ENCODE data around the gene FAM117A. TPM values are rescaled to one million over a fixed set of nuclear protein-coding genes. Genes with fewer than 3 reads are reported as not detected.
A peak's percentile ranks its signal among the peaks of the same experiment; 100 is the strongest.

The FAM117A gene
- total and polyA plus RNA-seq, 10 of the 15 experiments (the other 5 are each of a cell fraction or from before 2014, with no cell fraction given): 2.1 to 29.6 (median 20.0) TPM

DNA sequence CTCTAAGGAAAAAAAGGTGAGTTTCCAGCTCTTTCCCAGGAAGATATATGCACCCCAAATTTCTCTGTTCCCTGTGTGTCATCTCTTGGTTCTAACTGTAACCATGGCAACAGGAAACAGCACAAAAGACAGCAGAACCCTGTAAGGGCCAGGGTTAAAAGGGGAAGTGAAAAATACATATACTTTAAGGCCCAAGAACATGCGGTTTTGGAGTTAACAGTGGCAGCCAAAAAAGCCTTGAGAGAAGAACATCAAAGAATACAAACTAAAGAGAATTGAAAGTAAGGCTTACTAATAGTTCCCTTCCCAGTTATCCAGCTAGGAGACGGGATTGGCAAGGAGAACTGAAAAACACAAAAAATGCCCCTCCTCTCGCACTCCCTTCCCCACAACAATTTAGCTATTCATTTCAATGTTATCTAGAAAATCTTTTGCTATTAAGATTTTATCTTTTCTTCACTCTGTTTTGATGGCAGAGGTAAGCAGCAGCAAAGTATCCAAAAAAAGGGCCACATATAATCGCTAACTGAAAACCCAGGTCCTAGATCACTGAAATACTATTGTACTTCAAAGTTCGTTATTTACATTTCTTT is 87.6 kb downstream of the FAM117A start (continued):
- TF ChIP-seq, protein P1, sequence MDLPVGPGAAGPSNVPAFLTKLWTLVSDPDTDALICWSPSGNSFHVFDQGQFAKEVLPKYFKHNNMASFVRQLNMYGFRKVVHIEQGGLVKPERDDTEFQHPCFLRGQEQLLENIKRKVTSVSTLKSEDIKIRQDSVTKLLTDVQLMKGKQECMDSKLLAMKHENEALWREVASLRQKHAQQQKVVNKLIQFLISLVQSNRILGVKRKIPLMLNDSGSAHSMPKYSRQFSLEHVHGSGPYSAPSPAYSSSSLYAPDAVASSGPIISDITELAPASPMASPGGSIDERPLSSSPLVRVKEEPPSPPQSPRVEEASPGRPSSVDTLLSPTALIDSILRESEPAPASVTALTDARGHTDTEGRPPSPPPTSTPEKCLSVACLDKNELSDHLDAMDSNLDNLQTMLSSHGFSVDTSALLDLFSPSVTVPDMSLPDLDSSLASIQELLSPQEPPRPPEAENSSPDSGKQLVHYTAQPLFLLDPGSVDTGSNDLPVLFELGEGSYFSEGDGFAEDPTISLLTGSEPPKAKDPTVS (IDR thresholded peaks at IDR 0.05; ENCODE audit: low read depth, low read length): no peak
- TF ChIP-seq CEBPB (IDR thresholded peaks at IDR 0.05; ENCODE audit: borderline replicate concordance in 1 of 2, low read depth in 2 of 2, low read length in 2 of 2) (no peak), SRF (IDR thresholded peaks at IDR 0.05; ENCODE audit: low read depth in 2 of 2, low read length in 2 of 2) (0 out of 4 replicates have a peak, but pooled peaks of 1 of the 2 experiments have one; percentile 31), CHD2 (IDR thresholded peaks at IDR 0.05; ENCODE audit: borderline replicate concordance, low read depth, low read length) (0 out of 2 replicates have a peak, but pooled peaks have one; percentile 32), POLR2AphosphoS5 (IDR thresholded peaks at IDR 0.05; ENCODE audit: low read length) (no peak), YY1 (IDR thresholded peaks at IDR 0.05; ENCODE audit: low read depth, low read length) (no peak), POLR2AphosphoS2 (IDR thresholded peaks at IDR 0.05; ENCODE audit: low read depth, low read length) (no peak), CBFB (IDR thresholded peaks at IDR 0.05; ENCODE audit: low read depth) (peak; percentile 90), KLF5 (IDR thresholded peaks at IDR 0.05; ENCODE audit: partially characterized antibody) (no peak)
- TF ChIP-seq, protein P2, sequence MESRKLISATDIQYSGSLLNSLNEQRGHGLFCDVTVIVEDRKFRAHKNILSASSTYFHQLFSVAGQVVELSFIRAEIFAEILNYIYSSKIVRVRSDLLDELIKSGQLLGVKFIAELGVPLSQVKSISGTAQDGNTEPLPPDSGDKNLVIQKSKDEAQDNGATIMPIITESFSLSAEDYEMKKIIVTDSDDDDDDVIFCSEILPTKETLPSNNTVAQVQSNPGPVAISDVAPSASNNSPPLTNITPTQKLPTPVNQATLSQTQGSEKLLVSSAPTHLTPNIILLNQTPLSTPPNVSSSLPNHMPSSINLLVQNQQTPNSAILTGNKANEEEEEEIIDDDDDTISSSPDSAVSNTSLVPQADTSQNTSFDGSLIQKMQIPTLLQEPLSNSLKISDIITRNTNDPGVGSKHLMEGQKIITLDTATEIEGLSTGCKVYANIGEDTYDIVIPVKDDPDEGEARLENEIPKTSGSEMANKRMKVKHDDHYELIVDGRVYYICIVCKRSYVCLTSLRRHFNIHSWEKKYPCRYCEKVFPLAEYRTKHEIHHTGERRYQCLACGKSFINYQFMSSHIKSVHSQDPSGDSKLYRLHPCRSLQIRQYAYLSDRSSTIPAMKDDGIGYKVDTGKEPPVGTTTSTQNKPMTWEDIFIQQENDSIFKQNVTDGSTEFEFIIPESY (IDR thresholded peaks at IDR 0.05): no peak
- TF ChIP-seq, protein P3, sequence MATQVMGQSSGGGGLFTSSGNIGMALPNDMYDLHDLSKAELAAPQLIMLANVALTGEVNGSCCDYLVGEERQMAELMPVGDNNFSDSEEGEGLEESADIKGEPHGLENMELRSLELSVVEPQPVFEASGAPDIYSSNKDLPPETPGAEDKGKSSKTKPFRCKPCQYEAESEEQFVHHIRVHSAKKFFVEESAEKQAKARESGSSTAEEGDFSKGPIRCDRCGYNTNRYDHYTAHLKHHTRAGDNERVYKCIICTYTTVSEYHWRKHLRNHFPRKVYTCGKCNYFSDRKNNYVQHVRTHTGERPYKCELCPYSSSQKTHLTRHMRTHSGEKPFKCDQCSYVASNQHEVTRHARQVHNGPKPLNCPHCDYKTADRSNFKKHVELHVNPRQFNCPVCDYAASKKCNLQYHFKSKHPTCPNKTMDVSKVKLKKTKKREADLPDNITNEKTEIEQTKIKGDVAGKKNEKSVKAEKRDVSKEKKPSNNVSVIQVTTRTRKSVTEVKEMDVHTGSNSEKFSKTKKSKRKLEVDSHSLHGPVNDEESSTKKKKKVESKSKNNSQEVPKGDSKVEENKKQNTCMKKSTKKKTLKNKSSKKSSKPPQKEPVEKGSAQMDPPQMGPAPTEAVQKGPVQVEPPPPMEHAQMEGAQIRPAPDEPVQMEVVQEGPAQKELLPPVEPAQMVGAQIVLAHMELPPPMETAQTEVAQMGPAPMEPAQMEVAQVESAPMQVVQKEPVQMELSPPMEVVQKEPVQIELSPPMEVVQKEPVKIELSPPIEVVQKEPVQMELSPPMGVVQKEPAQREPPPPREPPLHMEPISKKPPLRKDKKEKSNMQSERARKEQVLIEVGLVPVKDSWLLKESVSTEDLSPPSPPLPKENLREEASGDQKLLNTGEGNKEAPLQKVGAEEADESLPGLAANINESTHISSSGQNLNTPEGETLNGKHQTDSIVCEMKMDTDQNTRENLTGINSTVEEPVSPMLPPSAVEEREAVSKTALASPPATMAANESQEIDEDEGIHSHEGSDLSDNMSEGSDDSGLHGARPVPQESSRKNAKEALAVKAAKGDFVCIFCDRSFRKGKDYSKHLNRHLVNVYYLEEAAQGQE (IDR thresholded peaks at IDR 0.05; ENCODE audit: low read depth, low read length): no peak
- TF ChIP-seq, protein P4, sequence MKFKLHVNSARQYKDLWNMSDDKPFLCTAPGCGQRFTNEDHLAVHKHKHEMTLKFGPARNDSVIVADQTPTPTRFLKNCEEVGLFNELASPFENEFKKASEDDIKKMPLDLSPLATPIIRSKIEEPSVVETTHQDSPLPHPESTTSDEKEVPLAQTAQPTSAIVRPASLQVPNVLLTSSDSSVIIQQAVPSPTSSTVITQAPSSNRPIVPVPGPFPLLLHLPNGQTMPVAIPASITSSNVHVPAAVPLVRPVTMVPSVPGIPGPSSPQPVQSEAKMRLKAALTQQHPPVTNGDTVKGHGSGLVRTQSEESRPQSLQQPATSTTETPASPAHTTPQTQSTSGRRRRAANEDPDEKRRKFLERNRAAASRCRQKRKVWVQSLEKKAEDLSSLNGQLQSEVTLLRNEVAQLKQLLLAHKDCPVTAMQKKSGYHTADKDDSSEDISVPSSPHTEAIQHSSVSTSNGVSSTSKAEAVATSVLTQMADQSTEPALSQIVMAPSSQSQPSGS (IDR thresholded peaks at IDR 0.05; ENCODE audit: low read length): 0 out of 2 replicates have a peak, but pooled peaks have one; percentile 43
- TF ChIP-seq, protein P5, sequence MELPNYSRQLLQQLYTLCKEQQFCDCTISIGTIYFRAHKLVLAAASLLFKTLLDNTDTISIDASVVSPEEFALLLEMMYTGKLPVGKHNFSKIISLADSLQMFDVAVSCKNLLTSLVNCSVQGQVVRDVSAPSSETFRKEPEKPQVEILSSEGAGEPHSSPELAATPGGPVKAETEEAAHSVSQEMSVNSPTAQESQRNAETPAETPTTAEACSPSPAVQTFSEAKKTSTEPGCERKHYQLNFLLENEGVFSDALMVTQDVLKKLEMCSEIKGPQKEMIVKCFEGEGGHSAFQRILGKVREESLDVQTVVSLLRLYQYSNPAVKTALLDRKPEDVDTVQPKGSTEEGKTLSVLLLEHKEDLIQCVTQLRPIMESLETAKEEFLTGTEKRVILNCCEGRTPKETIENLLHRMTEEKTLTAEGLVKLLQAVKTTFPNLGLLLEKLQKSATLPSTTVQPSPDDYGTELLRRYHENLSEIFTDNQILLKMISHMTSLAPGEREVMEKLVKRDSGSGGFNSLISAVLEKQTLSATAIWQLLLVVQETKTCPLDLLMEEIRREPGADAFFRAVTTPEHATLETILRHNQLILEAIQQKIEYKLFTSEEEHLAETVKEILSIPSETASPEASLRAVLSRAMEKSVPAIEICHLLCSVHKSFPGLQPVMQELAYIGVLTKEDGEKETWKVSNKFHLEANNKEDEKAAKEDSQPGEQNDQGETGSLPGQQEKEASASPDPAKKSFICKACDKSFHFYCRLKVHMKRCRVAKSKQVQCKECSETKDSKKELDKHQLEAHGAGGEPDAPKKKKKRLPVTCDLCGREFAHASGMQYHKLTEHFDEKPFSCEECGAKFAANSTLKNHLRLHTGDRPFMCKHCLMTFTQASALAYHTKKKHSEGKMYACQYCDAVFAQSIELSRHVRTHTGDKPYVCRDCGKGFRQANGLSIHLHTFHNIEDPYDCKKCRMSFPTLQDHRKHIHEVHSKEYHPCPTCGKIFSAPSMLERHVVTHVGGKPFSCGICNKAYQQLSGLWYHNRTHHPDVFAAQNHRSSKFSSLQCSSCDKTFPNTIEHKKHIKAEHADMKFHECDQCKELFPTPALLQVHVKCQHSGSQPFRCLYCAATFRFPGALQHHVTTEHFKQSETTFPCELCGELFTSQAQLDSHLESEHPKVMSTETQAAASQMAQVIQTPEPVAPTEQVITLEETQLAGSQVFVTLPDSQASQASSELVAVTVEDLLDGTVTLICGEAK (IDR thresholded peaks at IDR 0.05; ENCODE audit: borderline replicate concordance): peak; percentile 57; the same call in 1 of the 2 replicates
- TF ChIP-seq, protein P6, sequence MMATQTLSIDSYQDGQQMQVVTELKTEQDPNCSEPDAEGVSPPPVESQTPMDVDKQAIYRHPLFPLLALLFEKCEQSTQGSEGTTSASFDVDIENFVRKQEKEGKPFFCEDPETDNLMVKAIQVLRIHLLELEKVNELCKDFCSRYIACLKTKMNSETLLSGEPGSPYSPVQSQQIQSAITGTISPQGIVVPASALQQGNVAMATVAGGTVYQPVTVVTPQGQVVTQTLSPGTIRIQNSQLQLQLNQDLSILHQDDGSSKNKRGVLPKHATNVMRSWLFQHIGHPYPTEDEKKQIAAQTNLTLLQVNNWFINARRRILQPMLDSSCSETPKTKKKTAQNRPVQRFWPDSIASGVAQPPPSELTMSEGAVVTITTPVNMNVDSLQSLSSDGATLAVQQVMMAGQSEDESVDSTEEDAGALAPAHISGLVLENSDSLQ (IDR thresholded peaks at IDR 0.05): peak; percentile 8; the same call in 1 of the 2 replicates

Data from GM12878 (cell line).